Keratinocyte (primary cell): ENCODE measurements around the gene ADARB2. TPM values are rescaled to one million over a fixed set of nuclear protein-coding genes. Genes with fewer than 3 reads are reported as not detected.

Source experiments
- DNase-seq: peaks from one replicate; pipeline ENCODE4 v3.0.0-alpha.2; 2011; ENCODE audit warnings: low read depth, missing footprints, low spot score
- FAIRE-seq: peaks from 2 replicates; lab custom pipeline; 2011; peaks lifted over from hg19 to GRCh38; lab: Jason Lieb, UNC
- H2AFZ ChIP-seq: 2 replicates; pipeline ENCODE4 v1.6.0; 2012; ENCODE audit warnings: low read length, control low read depth, inconsistent platforms; ENCODE audit not compliant: control insufficient read depth
- H3K27ac ChIP-seq: 2 replicates; pipeline ENCODE4 v1.5.1; 2011; ENCODE audit warnings: low read length; ENCODE audit not compliant: control insufficient read depth, insufficient read depth
- H3K27me3 ChIP-seq: 3 replicates; pipeline ENCODE4 v1.6.0; 2011; ENCODE audit warnings: low read length; ENCODE audit not compliant: control insufficient read depth, insufficient read depth; ENCODE audit errors: extremely low read depth
- H3K36me3 ChIP-seq, 2 experiments: 2 replicates in 1 of 2; 3 replicates in 1 of 2; pipeline ENCODE4 v1.5.1; 2011; ENCODE audit warnings: low read length in 2 of 2, mild to moderate bottlenecking in 1 of 2; ENCODE audit not compliant: control insufficient read depth in 2 of 2, insufficient read depth in 2 of 2; ENCODE audit errors: extremely low read depth in 1 of 2
- H3K4me1 ChIP-seq: 3 replicates; pipeline ENCODE4 v1.5.1; 2011; ENCODE audit warnings: low read length; ENCODE audit not compliant: control insufficient read depth, insufficient read depth; ENCODE audit errors: extremely low read depth
- H3K4me2 ChIP-seq: 3 replicates; pipeline ENCODE4 v1.6.0; 2011; ENCODE audit warnings: low read depth, low read length; ENCODE audit not compliant: control insufficient read depth, insufficient read depth; ENCODE audit errors: extremely low read depth
- H3K4me3 ChIP-seq, 3 experiments: fragments of 200-600 bp in 1 of 3; sonication (generic) in 1 of 3; 2 replicates in 2 of 3; 3 replicates in 1 of 3; pipeline ENCODE4 v1.5.1; 2011 to 2016; ENCODE audit warnings: low read length in 3 of 3, mild to moderate bottlenecking in 3 of 3, control low read depth in 2 of 3, inconsistent platforms in 1 of 3, low read depth in 1 of 3, mixed read lengths in 1 of 3, mixed run types in 1 of 3, moderate library complexity in 1 of 3; ENCODE audit not compliant: control insufficient read depth in 2 of 3, insufficient read depth in 2 of 3; ENCODE audit errors: extremely low read depth in 1 of 3
- H3K79me2 ChIP-seq: 2 replicates; pipeline ENCODE4 v1.6.0; 2012; ENCODE audit warnings: low read length; ENCODE audit not compliant: control insufficient read depth, insufficient read depth
- H3K9ac ChIP-seq: 3 replicates; pipeline ENCODE4 v1.6.0; 2011; ENCODE audit warnings: low read length; ENCODE audit not compliant: control insufficient read depth, insufficient read depth; ENCODE audit errors: extremely low read depth
- H3K9me1 ChIP-seq: 3 replicates; pipeline ENCODE4 v1.6.0; 2011; ENCODE audit warnings: low read length; ENCODE audit not compliant: control insufficient read depth, insufficient read depth; ENCODE audit errors: extremely low read depth
- H3K9me3 ChIP-seq: 2 replicates; pipeline ENCODE4 v1.5.1; 2012; ENCODE audit warnings: low read depth, low read length; ENCODE audit not compliant: control insufficient read depth
- H4K20me1 ChIP-seq: 3 replicates; pipeline ENCODE4 v1.6.0; 2011; ENCODE audit warnings: low read length; ENCODE audit not compliant: control insufficient read depth, insufficient read depth; ENCODE audit errors: extremely low read depth
- EZH2 ChIP-seq: IDR thresholded peaks from one replicate; pipeline ENCODE4 v1.6.1; 2012; ENCODE audit warnings: inconsistent platforms, mild to moderate bottlenecking, low read length, moderate library complexity
- dilution Hi-C: fragments of 300-500 bp; cut with MboI; formaldehyde crosslinking; loops from one replicate; pipeline ENCODE4 v1.7.0; 2020; ENCODE audit warnings: low sequenced_read_pairs; ENCODE audit not compliant: extremely low pct_ligation_motif_present
- polyA plus RNA-seq, 5 experiments: library from polyadenylated mRNA; depleted of rRNA in 3 of 5; stranded (reverse) in 3 of 5; stranded (forward) in 1 of 5; unstranded in 1 of 5; fragments of >200 nt; gene quantifications; 1 replicate in 1 of 5; 2 replicates in 3 of 5; 3 replicates in 1 of 5; pipeline versions ENCODE4 v1.2.1 to v1.2.3, GENCODE V29; 2011 to 2012; ENCODE audit warnings: missing spikeins in 2 of 5, low read depth in 1 of 5, low replicate concordance in 1 of 5
- TF ChIP-seq, protein P1 (sequence below), 3 experiments: IDR thresholded peaks in 1 of 3; conservative IDR thresholded peaks in 1 of 3; optimal IDR thresholded peaks in 1 of 3; 2 replicates in 2 of 3; 3 replicates in 1 of 3; pipeline versions ENCODE3 to v1.5.1; 2011; ENCODE audit warnings: low read length in 3 of 3, mild to moderate bottlenecking in 3 of 3, moderate library complexity in 2 of 3, control low read depth in 1 of 3, inconsistent platforms in 1 of 3; ENCODE audit not compliant: insufficient read depth in 2 of 3; ENCODE audit errors: extremely low read depth in 1 of 3

ADARB2 gene
- polyA plus RNA-seq, 1 donor (not counting 4 experiments of a cell fraction or from before 2014, with no cell fraction given): not detected

DNA sequence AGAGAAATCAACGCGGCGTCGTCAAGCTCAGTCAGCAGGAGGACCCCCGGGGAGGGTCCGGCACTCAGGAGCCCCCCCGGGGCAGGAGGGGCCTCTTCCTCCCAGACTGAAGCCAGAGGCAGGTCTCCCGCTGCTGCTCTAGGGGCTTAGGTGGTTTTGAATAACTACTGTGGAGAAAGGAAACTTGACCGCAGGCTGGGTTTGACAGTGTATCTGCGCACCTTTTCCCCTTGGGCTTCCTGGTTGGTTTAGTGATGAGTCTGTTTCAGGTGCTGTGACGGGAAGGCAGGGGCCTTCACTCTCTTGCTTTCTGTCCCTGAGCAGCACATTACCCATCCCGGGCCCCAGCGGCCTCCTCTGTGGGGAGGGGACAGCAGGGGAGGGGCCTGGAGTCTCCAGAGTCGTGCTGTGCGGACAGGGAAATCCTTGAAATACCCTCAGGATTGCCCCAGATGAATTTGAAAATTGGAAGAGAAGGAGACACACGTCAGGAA, 262.2 kb downstream of the ADARB2 start:
- H3K9me3 ChIP-seq: peaks cover 11% of the 10 kb centered on the region
- H3K9ac ChIP-seq: no peak overlapping the region
- no peak overlapping the region for H2AFZ ChIP-seq
- H3K4me3 ChIP-seq: no peak overlapping the region
- no peaks in the 10 kb centered on the region for H3K9me1 ChIP-seq
- no peaks in the 10 kb centered on the region for H3K79me2 ChIP-seq
- no peaks in the 10 kb centered on the region for H3K36me3 ChIP-seq
- H3K4me1 ChIP-seq: no peaks in the 10 kb centered on the region
- H4K20me1 ChIP-seq: no peaks in the 10 kb centered on the region
- dilution Hi-C loops: no loop called here
- FAIRE-seq (no peak), DNase-seq (no peak)
- H3K4me2 ChIP-seq: no peak overlapping the region
- no peaks in the 10 kb centered on the region for H3K27me3 ChIP-seq
- no peak overlapping the region for H3K27ac ChIP-seq
- TF ChIP-seq EZH2: no peak
- TF ChIP-seq, protein P1, sequence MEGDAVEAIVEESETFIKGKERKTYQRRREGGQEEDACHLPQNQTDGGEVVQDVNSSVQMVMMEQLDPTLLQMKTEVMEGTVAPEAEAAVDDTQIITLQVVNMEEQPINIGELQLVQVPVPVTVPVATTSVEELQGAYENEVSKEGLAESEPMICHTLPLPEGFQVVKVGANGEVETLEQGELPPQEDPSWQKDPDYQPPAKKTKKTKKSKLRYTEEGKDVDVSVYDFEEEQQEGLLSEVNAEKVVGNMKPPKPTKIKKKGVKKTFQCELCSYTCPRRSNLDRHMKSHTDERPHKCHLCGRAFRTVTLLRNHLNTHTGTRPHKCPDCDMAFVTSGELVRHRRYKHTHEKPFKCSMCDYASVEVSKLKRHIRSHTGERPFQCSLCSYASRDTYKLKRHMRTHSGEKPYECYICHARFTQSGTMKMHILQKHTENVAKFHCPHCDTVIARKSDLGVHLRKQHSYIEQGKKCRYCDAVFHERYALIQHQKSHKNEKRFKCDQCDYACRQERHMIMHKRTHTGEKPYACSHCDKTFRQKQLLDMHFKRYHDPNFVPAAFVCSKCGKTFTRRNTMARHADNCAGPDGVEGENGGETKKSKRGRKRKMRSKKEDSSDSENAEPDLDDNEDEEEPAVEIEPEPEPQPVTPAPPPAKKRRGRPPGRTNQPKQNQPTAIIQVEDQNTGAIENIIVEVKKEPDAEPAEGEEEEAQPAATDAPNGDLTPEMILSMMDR (optimal IDR thresholded peaks at IDR 0.05 in 1 of 3, IDR thresholded peaks at IDR 0.05 in 1 of 3, conservative IDR thresholded peaks at IDR 0.05 in 1 of 3; ENCODE audit: extremely low read depth in 1 of 3, insufficient read depth in 2 of 3, low read length in 3 of 3): no peak

DNA sequence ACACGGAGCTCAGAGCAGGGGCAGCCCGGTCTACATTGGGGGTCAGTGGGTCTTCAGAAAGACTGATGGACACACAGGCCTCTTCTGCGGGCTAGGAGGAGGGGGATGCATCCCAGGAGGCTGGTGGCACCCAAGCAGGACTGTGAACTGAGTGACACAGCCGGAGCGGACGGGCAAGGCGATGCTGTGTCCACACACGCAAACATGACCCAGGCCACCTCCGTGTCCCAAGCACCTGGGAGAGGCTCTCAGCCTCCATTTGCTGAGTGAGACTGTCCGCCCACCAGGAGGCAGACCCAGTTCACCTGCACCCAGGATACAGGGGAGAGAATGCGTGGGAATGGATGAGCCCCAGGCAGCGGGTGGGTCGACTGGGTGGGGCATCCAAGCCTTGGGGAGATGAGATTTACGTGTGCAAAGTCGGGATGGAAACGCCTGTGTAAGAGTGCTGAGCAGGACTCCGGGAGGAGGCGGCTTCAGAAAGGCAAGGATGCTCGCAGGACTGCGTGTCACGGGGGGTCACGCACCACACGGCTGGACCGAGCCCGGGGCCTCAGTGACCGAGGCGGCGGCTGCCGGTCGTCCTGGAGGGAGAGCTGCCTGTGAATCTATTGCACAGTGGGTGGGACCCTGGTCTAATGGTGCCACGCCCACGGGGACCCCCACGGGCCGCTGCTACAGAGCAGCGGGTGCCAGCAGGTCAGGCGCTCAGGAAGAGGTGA, 262.8 kb downstream of the ADARB2 start:
- no peaks in the 10 kb centered on the region for H3K9me1 ChIP-seq
- no peaks in the 10 kb centered on the region for H3K4me1 ChIP-seq
- FAIRE-seq (no peak), DNase-seq (no peak)
- no peak overlapping the region for H3K4me3 ChIP-seq
- TF ChIP-seq, protein P1 (optimal IDR thresholded peaks at IDR 0.05 in 1 of 3, IDR thresholded peaks at IDR 0.05 in 1 of 3, conservative IDR thresholded peaks at IDR 0.05 in 1 of 3; ENCODE audit: extremely low read depth in 1 of 3, insufficient read depth in 2 of 3, low read length in 3 of 3): no peak
- no peak for TF ChIP-seq EZH2
- peaks cover 11% of the 10 kb centered on the region for H3K9me3 ChIP-seq
- no peaks in the 10 kb centered on the region for H3K36me3 ChIP-seq
- no peak overlapping the region for H3K9ac ChIP-seq
- H4K20me1 ChIP-seq: no peaks in the 10 kb centered on the region
- H3K27ac ChIP-seq: no peak overlapping the region
- no peaks in the 10 kb centered on the region for H3K79me2 ChIP-seq
- no peak overlapping the region for H3K4me2 ChIP-seq
- H2AFZ ChIP-seq: no peak overlapping the region
- H3K27me3 ChIP-seq: no peaks in the 10 kb centered on the region
- dilution Hi-C loops: no loop called here
